Right ventricle myocardium inferior (tissue), 1 donor: Measurements from ENCODE around the gene NEDD8. TPM values are rescaled to one million over a fixed set of nuclear protein-coding genes. Genes with fewer than 3 reads are reported as not detected.

ENCODE experiments used
- ATAC-seq: fragments of 200-7000 bp; cut with Tn5 transposase; one replicate; pipeline ENCODE4 v1.9.1; 2020; ENCODE audit warnings: mild to moderate bottlenecking, moderate library complexity
- DNase-seq: peaks from one replicate; pipeline ENCODE4 v3.0.0; 2021; ENCODE audit errors: missing footprints
- intact Hi-C: fragments of 100-400 bp; cut with DNase I; formaldehyde crosslinking; loops from one replicate; pipeline ENCODE4 v1.11.0; 2022
- total RNA-seq: library from RNA; stranded (reverse); fragmentation: NEBNext Ultra II Directional; extraction: Animal tissue kit (Norgen Biotek cat#: 25700); gene quantifications from one replicate; pipeline ENCODE4 v1.2.1, GENCODE V29; 2021
- donor health status: DM: no; HTN: yes; CAD: no; lungs with severe emphysema.

The NEDD8 gene
- total RNA-seq, 1 donor from 2014 or later = 218 TPM

- intact Hi-C loops = no loop called here
- no peak for DNase-seq
- no peak for ATAC-seq
Measured at GRCh38 chr14:24177041-24177825, 54.9 kb downstream of the NEDD8 start.

- intact Hi-C loops = no loop called here
- ATAC-seq = no peak
- no peak for DNase-seq
Measured at GRCh38 chr14:24176599-24176998, 55.6 kb downstream of the NEDD8 start.

DNA sequence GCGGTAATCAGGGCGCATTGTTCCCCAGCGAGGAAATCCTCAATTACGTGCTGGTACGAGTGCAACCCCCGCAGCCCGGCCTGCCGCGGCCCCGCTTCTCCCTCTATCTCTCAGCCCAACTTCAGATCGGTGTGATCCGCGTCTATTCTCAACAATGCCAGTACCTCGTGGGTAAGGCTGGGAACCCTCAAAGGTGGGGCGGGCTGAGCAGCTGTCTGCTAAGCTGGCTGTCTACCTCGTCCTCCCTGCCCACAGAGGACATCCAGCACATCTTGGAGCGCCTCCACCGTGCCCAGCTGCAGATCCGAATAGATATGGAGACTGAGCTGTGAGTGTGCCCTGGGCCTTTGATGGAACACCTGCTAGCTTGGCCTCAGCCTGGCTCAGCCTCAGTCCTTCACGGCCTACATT is 59.3 kb downstream of the NEDD8 start:
- no peak for DNase-seq

GRCh38 chr14:24172261-24172860 is 59.8 kb downstream of the NEDD8 start:
- DNase-seq (peak; percentile 60), ATAC-seq (no peak)
- intact Hi-C loops = no loop called here

More for the DNA sequence above, 59.3 kb downstream of the NEDD8 start:
- intact Hi-C loops = no loop called here
- ATAC-seq = no peak

DNA sequence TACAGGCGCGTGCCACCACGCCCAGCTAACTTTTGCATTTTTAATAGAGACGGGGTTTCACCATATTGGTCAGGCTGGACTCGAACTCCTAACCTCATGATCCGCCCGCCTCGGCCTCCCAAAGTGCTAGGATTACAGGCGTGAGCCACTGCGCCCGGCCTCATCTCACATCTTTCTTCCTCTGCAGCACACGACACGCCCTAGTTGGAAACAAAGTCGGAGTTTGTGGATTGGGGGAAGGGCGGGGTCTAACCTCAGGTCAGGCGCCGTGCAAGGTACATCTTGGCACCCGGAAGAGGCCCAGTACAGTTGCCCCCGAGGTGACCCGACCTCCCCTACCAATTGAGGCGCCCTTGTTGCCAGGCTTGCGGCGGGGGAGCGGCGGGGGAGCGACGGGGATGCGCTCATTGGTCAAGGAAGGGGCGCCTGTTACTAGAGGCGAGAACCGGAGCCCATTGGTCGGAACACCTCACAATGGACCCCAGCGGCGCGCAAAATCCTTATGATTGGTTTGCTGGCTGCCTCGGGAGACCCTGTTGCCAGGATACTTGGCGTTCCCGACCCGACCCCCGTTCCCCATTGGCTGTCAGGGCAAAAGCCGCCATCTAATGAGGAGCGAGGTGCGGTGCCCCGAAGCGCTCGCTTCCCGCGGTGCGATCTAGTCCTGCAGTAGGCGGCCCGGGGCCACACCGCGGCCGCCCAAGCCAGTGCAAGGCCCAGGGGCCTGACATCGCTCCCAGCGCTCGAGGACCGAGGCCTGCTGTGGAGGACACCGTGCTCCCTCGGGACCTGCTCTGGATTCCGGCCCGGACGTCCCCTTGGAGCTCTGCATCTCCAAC is 60.5 kb downstream of the NEDD8 start, which contains the start of gene REC8:
Gene REC8 (plus strand): TSS at position 659 of the 839 bp plus-strand sequence. CDS start 473 bp downstream, outside the sequence.
- ATAC-seq = peak; percentile 63
- intact Hi-C loops = no loop called here
- peak; percentile 78 for DNase-seq

DNA sequence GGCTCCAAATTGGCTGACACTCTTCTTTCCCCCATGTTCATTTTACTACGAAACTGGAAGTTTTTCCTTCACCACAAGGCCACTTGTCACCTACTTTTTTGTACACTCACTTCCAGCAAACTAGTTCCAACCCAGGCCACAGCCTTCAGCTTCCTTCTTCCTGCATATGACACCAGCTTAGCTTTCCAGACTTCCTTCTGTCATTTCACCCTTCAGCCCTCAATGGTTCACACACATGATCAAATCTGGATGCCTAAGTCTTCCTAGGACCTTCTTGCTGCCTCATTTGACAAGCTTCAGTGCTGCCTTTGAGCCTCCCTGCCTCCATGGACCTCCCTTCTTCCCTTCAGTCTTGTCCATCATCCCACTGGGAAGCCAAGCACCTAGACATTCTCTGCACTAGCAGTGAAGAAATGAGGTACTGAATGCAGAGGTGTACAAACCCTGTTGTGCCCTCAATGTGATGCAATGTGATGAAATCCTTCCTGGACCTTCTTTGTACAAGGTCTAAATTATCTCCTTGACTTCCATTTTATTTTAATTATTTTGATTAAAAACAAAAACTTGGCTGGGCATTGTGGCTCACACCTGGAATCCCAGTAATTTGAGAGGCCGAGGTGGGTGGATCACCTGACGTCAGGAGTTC is 64.6 kb downstream of the NEDD8 start:
- no peak for ATAC-seq
- intact Hi-C loops = no loop called here
- no peak for DNase-seq

Other genes with a start within 250 kb of the NEDD8 start
- 16.3 TPM for gene DHRS4L2, start 243.4 kb downstream of the NEDD8 start, total RNA-seq
- 0.08 TPM for gene CARMIL3, start 180.4 kb downstream of the NEDD8 start, total RNA-seq
- gene CPNE6, start 160.8 kb downstream of the NEDD8 start, total RNA-seq = not detected
- 4.3 TPM for gene PCK2, start 138.1 kb downstream of the NEDD8 start, total RNA-seq
- gene DCAF11, start 117.6 kb downstream of the NEDD8 start, total RNA-seq = 84.7 TPM
- 1.8 TPM for gene NRL, start 117.4 kb downstream of the NEDD8 start, total RNA-seq
- 129 TPM for gene FITM1, start 101.7 kb downstream of the NEDD8 start, total RNA-seq
- 140 TPM for gene PSME1, start 96.2 kb downstream of the NEDD8 start, total RNA-seq
- gene EMC9, start 90.8 kb downstream of the NEDD8 start, total RNA-seq = 14.6 TPM
- gene PSME2, start 85.8 kb downstream of the NEDD8 start, total RNA-seq = 109 TPM
- gene RNF31, start 84.9 kb downstream of the NEDD8 start, total RNA-seq = 33.4 TPM
- 30.5 TPM for gene IRF9, start 71.1 kb downstream of the NEDD8 start, total RNA-seq
- 2.4 TPM for gene REC8, start 60.3 kb downstream of the NEDD8 start, total RNA-seq
- gene IPO4, start 43.6 kb downstream of the NEDD8 start, total RNA-seq = 10.5 TPM
- 23.2 TPM for gene TM9SF1, start 36.9 kb downstream of the NEDD8 start, total RNA-seq
- gene TSSK4, start 26.7 kb downstream of the NEDD8 start, total RNA-seq = 0.43 TPM
- gene CHMP4A, start 18.9 kb downstream of the NEDD8 start, total RNA-seq = 28.5 TPM
- gene MDP1, start 16.3 kb downstream of the NEDD8 start, total RNA-seq = 17.0 TPM
- 29.1 TPM for gene GMPR2, start 562 bp upstream of the NEDD8 start, total RNA-seq
- gene TINF2, start 10.3 kb upstream of the NEDD8 start, total RNA-seq = 33.0 TPM
- 1.1 TPM for gene TGM1, start 30.8 kb upstream of the NEDD8 start, total RNA-seq
- gene RABGGTA, start 39.2 kb upstream of the NEDD8 start, total RNA-seq = 21.5 TPM
- gene DHRS1, start 67.4 kb upstream of the NEDD8 start, total RNA-seq = 8.3 TPM
- 23.0 TPM for gene NOP9, start 67.5 kb upstream of the NEDD8 start, total RNA-seq
- gene CIDEB, start 75.6 kb upstream of the NEDD8 start, total RNA-seq = 4.3 TPM
- gene LTB4R2, start 77.8 kb upstream of the NEDD8 start, total RNA-seq = 0.57 TPM
- 2.1 TPM for gene LTB4R, start 79.1 kb upstream of the NEDD8 start, total RNA-seq
- gene ADCY4, start 102.7 kb upstream of the NEDD8 start, total RNA-seq = 27.3 TPM
- gene RIPK3, start 107.6 kb upstream of the NEDD8 start, total RNA-seq = 4.2 TPM
- gene NFATC4, start 135.8 kb upstream of the NEDD8 start, total RNA-seq = 28.4 TPM
- gene NYNRIN, start 166.6 kb upstream of the NEDD8 start, total RNA-seq = 9.5 TPM
- gene CBLN3, start 197.3 kb upstream of the NEDD8 start, total RNA-seq = 1.1 TPM
- 23.3 TPM for gene KHNYN, start 197.6 kb upstream of the NEDD8 start, total RNA-seq
- gene SDR39U1, start 210.4 kb upstream of the NEDD8 start, total RNA-seq = 76.6 TPM